IPS-18c (cell line): ENCODE results near the gene GMPPA.
A peak's percentile ranks its signal among the peaks of the same experiment; 100 is the strongest.

Experiments
- H3K4me3 ChIP-seq: 2 replicates; pipeline ENCODE4 v1.7.0; 2013; ENCODE audit warnings: low read depth, mild to moderate bottlenecking, low read length, moderate library complexity; ENCODE audit not compliant: insufficient read depth
- H3K9me3 ChIP-seq: one replicate; pipeline ENCODE4 v1.6.1; 2013; ENCODE audit warnings: mild to moderate bottlenecking, low read length, moderate library complexity; ENCODE audit not compliant: control insufficient read depth, insufficient read depth

Gene GMPPA

GRCh38 chr2:219522111-219523030 lies 23.7 kb downstream of the GMPPA start:
- Histone ChIP-seq H3K9me3 (no peaks in the 10 kb centered on the region), H3K4me3 (peak overlapping the region; percentile 50)

GRCh38 chr2:219523031-219523671 lies 24.5 kb downstream of the GMPPA start:
- Histone ChIP-seq H3K4me3 (peak overlapping the region; percentile 50), H3K9me3 (no peaks in the 10 kb centered on the region)

- H3K9me3 ChIP-seq: peaks cover 2% of the 10 kb centered on the region
- H3K4me3 ChIP-seq: no peak overlapping the region
These were observed 26.1 kb downstream of the GMPPA start for GRCh38 chr2:219524817-219525216.

GRCh38 chr2:219525533-219526232 lies 27.0 kb downstream of the GMPPA start:
- Histone ChIP-seq H3K9me3 (peaks cover 2% of the 10 kb centered on the region), H3K4me3 (no peak overlapping the region)

GRCh38 chr2:219526320-219527075 lies 27.8 kb downstream of the GMPPA start:
- H3K4me3 ChIP-seq: no peak overlapping the region
- peaks cover 2% of the 10 kb centered on the region for H3K9me3 ChIP-seq

- Histone ChIP-seq H3K4me3 (no peak overlapping the region), H3K9me3 (peaks cover 2% of the 10 kb centered on the region)
These were observed 28.3 kb downstream of the GMPPA start for GRCh38 chr2:219527076-219527394.

GRCh38 chr2:219527472-219527871 lies 28.8 kb downstream of the GMPPA start:
- Histone ChIP-seq H3K9me3 (peaks cover 2% of the 10 kb centered on the region), H3K4me3 (no peak overlapping the region)

GRCh38 chr2:219530048-219530963 lies 31.6 kb downstream of the GMPPA start:
- peaks cover 2% of the 10 kb centered on the region for H3K9me3 ChIP-seq
- peak overlapping the region; percentile 40; the same call in 1 of the 2 replicates for H3K4me3 ChIP-seq

GRCh38 chr2:219531639-219532377 lies 33.1 kb downstream of the GMPPA start:
- H3K9me3 ChIP-seq: peaks cover 2% of the 10 kb centered on the region
- H3K4me3 ChIP-seq: no peak overlapping the region

GRCh38 chr2:219532378-219532649 lies 33.6 kb downstream of the GMPPA start:
- Histone ChIP-seq H3K4me3 (no peak overlapping the region), H3K9me3 (peaks cover 2% of the 10 kb centered on the region)

GRCh38 chr2:219533930-219534661 lies 35.4 kb downstream of the GMPPA start:
- Histone ChIP-seq H3K4me3 (no peak overlapping the region), H3K9me3 (peaks cover 2% of the 10 kb centered on the region)

GRCh38 chr2:219536425-219536824 lies 37.7 kb downstream of the GMPPA start:
- H3K9me3 ChIP-seq: no peaks in the 10 kb centered on the region

GRCh38 chr2:219536967-219537366 lies 38.3 kb downstream of the GMPPA start:
- H3K9me3 ChIP-seq: no peaks in the 10 kb centered on the region
- H3K4me3 ChIP-seq: no peak overlapping the region

More at GRCh38 chr2:219536425-219536824, 37.7 kb downstream of the GMPPA start:
- H3K4me3 ChIP-seq: no peak overlapping the region

- Histone ChIP-seq H3K9me3 (no peaks in the 10 kb centered on the region), H3K4me3 (no peak overlapping the region)
These were observed 39.2 kb downstream of the GMPPA start for GRCh38 chr2:219537657-219538488.
